IMR-90 (cell line): ENCODE data around the gene FOXF1. TPM values are rescaled to one million over a fixed set of nuclear protein-coding genes. Genes with fewer than 3 reads are reported as not detected.
A peak's percentile ranks its signal among the peaks of the same experiment; 100 is the strongest.

Experiments
- ATAC-seq: fragments of 200-7000 bp; cut with Tn5 transposase; 2 replicates; pipeline ENCODE4 v1.9.1; 2020; ENCODE audit warnings: low read depth, mild to moderate bottlenecking, moderate library complexity
- BruUV-seq: library from RNA; stranded (reverse); fragments of 400-500 nt; replicated peaks from 2 replicates; lab custom pipeline; 2021; lab: Mats Ljungman, UMichigan
- CTCF ChIA-PET: fragments of 300-600 bp; formaldehyde crosslinking; extraction: SDS; loops from one replicate; lab custom pipeline; 2021; ENCODE audit warnings: antibody characterized with exemption; lab: Yijun Ruan, JAX
- POLR2A ChIA-PET: fragments of 300-600 bp; sonication (Branson Sonifier 250); formaldehyde crosslinking; loops from one replicate; lab custom pipeline; 2022; ENCODE audit warnings: antibody characterized with exemption; ENCODE audit not compliant: unreplicated experiment; lab: Charles Lee
- DNase-seq: peaks from one replicate; pipeline ENCODE4 v3.0.0; 2013
- H2AFZ ChIP-seq: replicated peaks from 2 replicates; pipeline ENCODE3; 2013; ENCODE audit warnings: low read length, mild to moderate bottlenecking; ENCODE audit not compliant: poor library complexity
- H2AK5ac ChIP-seq: 2 replicates; pipeline ENCODE4 v1.6.1; 2013; ENCODE audit warnings: low read depth, low read length, inconsistent platforms
- H2AK9ac ChIP-seq: replicated peaks from 2 replicates; pipeline ENCODE3; 2013; ENCODE audit warnings: mild to moderate bottlenecking, low read depth, low read length, moderate library complexity; ENCODE audit not compliant: poor library complexity
- H2BK120ac ChIP-seq: 2 replicates; pipeline ENCODE4 v1.6.1; 2013; ENCODE audit warnings: low read depth, low read length, inconsistent platforms
- H2BK15ac ChIP-seq: 3 replicates; pipeline ENCODE4 v1.6.1; 2013; ENCODE audit warnings: low read depth, low read length, inconsistent platforms
- H2BK20ac ChIP-seq: 2 replicates; pipeline ENCODE4 v1.6.1; 2013; ENCODE audit warnings: low read depth, mild to moderate bottlenecking, inconsistent platforms, low read length, moderate library complexity
- H2BK5ac ChIP-seq: 2 replicates; pipeline ENCODE4 v1.6.1; 2013; ENCODE audit warnings: mild to moderate bottlenecking, low read depth, low read length, inconsistent platforms; ENCODE audit not compliant: poor library complexity, severe bottlenecking
- H3K14ac ChIP-seq: replicated peaks from 2 replicates; pipeline ENCODE4 v1.6.1; 2013; ENCODE audit warnings: low read depth, low read length, inconsistent platforms
- H3K18ac ChIP-seq: 2 replicates; pipeline ENCODE4 v1.6.1; 2013; ENCODE audit warnings: low read depth, low read length, control low read depth
- H3K23ac ChIP-seq: 2 replicates; pipeline ENCODE4 v1.6.1; 2013; ENCODE audit warnings: low read depth, low read length, inconsistent platforms
- H3K27ac ChIP-seq: 2 replicates; pipeline ENCODE4 v1.5.1; 2013; ENCODE audit warnings: mild to moderate bottlenecking, control low read depth, low read length; ENCODE audit not compliant: insufficient read depth
- H3K27me3 ChIP-seq: 2 replicates; pipeline ENCODE4 v1.6.1; 2013; ENCODE audit warnings: low read length; ENCODE audit not compliant: control insufficient read depth, insufficient read depth
- H3K36me3 ChIP-seq: 2 replicates; pipeline ENCODE4 v1.6.1; 2013; ENCODE audit warnings: low read length, mixed read lengths; ENCODE audit not compliant: control insufficient read depth, insufficient read depth
- H3K4ac ChIP-seq: 2 replicates; pipeline ENCODE4 v1.6.1; 2013; ENCODE audit warnings: low read depth, low read length, inconsistent platforms
- H3K4me1 ChIP-seq: 2 replicates; pipeline ENCODE4 v1.6.1; 2013; ENCODE audit warnings: low read length, mixed read lengths; ENCODE audit not compliant: control insufficient read depth, insufficient read depth
- H3K4me2 ChIP-seq: 2 replicates; pipeline ENCODE4 v1.6.1; 2013; ENCODE audit warnings: low read depth, mild to moderate bottlenecking, control low read depth, low read length, moderate library complexity
- H3K4me3 ChIP-seq: 2 replicates; pipeline ENCODE4 v1.5.1; 2013; ENCODE audit warnings: low read depth, mild to moderate bottlenecking, control low read depth, low read length, moderate library complexity; ENCODE audit not compliant: insufficient read depth
- H3K56ac ChIP-seq: 2 replicates; pipeline ENCODE4 v1.6.1; 2013; ENCODE audit warnings: low read length, inconsistent platforms; ENCODE audit not compliant: insufficient read depth; ENCODE audit errors: extremely low read depth
- H3K79me1 ChIP-seq, 2 experiments: 2 replicates each; pipeline ENCODE4 v1.6.1; 2013; ENCODE audit warnings: low read length in 2 of 2, inconsistent platforms in 1 of 2, low read depth in 1 of 2
- H3K9ac ChIP-seq: 2 replicates; pipeline ENCODE4 v1.6.1; 2013; ENCODE audit warnings: low read depth, low read length, control low read depth
- H3K9me1 ChIP-seq: 2 replicates; pipeline ENCODE4 v1.6.1; 2013; ENCODE audit warnings: low read length, inconsistent platforms; ENCODE audit not compliant: insufficient read depth
- H3K9me3 ChIP-seq: 2 replicates; pipeline ENCODE4 v1.6.1; 2013; ENCODE audit warnings: low read length; ENCODE audit not compliant: control insufficient read depth, insufficient read depth
- H4K20me1 ChIP-seq: 2 replicates; pipeline ENCODE4 v1.6.1; 2013; ENCODE audit warnings: low read length, inconsistent platforms; ENCODE audit not compliant: insufficient read depth
- H4K5ac ChIP-seq: 2 replicates; pipeline ENCODE4 v1.6.1; 2013; ENCODE audit warnings: mild to moderate bottlenecking, low read depth, low read length, control low read depth
- H4K8ac ChIP-seq, 2 experiments: 2 replicates each; pipeline ENCODE4 v1.6.1; 2013; ENCODE audit warnings: low read depth in 2 of 2, low read length in 2 of 2, control low read depth in 1 of 2, inconsistent platforms in 1 of 2
- H4K91ac ChIP-seq: 2 replicates; pipeline ENCODE4 v1.6.1; 2013; ENCODE audit warnings: low read depth, low read length, inconsistent platforms; ENCODE audit not compliant: insufficient read depth
- RFX5 ChIP-seq: IDR thresholded peaks from 2 replicates; pipeline ENCODE4 v1.8.0; 2012; ENCODE audit warnings: low read depth, mild to moderate bottlenecking, low read length, moderate library complexity
- WGBS, 2 experiments: methylation state at CpG; one replicate each; pipeline versions ENCODE4 v1.1.5 to v1.1.7; 2013; ENCODE audit warnings: missing lambda C conversion rate in 2 of 2; ENCODE audit not compliant: insufficient read length in 1 of 2; ENCODE audit errors: extremely low coverage in 2 of 2; 5-methylcytosine and 5-hydroxymethylcytosine counted together
- dilution Hi-C: fragments of 300-500 bp; cut with HindIII; formaldehyde crosslinking; loops from one replicate; pipeline ENCODE4 v1.14.3; 2018; ENCODE audit warnings: low sequenced_read_pairs; ENCODE audit not compliant: unreplicated experiment
- in situ Hi-C: fragments of 300-500 bp; cut with MboI; formaldehyde crosslinking; loops from 3 replicates; pipeline ENCODE4 v1.14.3; 2019; ENCODE audit warnings: low sequenced_read_pairs, inconsistent platforms, mixed read lengths
- intact Hi-C: fragments of 100-400 bp; cut with micrococcal nuclease; formaldehyde crosslinking; loops from 2 replicates; pipeline ENCODE4 v1.10.0; 2022
- polyA plus RNA-seq, 3 experiments: library from polyadenylated mRNA; depleted of rRNA; stranded (reverse); fragments of >200 nt; gene quantifications; 2 replicates each; pipeline ENCODE4 v1.2.3, GENCODE V29; 2012; ENCODE audit warnings: low replicate concordance in 1 of 3
- total RNA-seq: library from RNA; depleted of rRNA; stranded (reverse); fragments of >200 nt; gene quantifications from 2 replicates; pipeline ENCODE4 v1.2.3, GENCODE V29; 2012

FOXF1 gene
- total and polyA plus RNA-seq, 2 of the 4 experiments (the other 2 are of a cell fraction) = 2.7 to 33.0 TPM

DNA sequence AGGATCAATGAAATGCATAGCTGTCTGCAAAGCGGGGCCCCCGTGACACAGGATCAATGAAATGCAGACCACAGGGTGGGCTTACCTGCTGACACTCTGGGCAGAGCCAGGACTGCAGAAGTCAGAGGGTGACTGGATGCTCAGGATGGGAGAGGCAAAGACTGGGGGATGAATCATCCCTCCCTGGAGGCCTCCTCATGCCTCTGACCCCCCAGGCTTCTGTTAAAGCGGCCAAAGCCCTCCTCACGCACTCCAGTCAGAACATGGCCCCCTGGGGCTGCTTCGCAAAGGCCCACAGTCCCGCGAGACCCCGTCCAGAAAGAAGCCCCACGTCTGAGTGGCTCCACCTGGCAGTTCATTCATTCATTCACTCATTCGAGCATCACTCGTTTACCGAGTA lies 38.4 kb upstream of the FOXF1 start:
- TF ChIP-seq RFX5 = no peak
- 96% methylated on average over 8 of the region's 12 CpGs; no CpG with 5 or more reads in 1 of the 2 experiments for WGBS, 2 experiments
- H3K27me3 ChIP-seq = no peaks in the 10 kb centered on the region
- no peak overlapping the region for H3K4ac ChIP-seq
- H3K9me3 ChIP-seq = peaks cover 3% of the 10 kb centered on the region; the same call in 1 of the 2 replicates
- dilution Hi-C loops (no loop called here), in situ Hi-C loops (no loop called here), intact Hi-C loops (no loop called here)
- no peak overlapping the region for H2AFZ ChIP-seq
- H4K8ac ChIP-seq = no peak overlapping the region
- CTCF ChIA-PET = no interaction called here
- H3K4me3 ChIP-seq = no peak overlapping the region
- H2AK9ac ChIP-seq = no peak overlapping the region
- no peak overlapping the region for H3K14ac ChIP-seq
- H4K5ac ChIP-seq = no peak overlapping the region
- no peak overlapping the region for H2BK5ac ChIP-seq
- H3K27ac ChIP-seq = no peak overlapping the region
- no peak overlapping the region for H2AK5ac ChIP-seq
- peaks cover 6% of the 10 kb centered on the region for H4K20me1 ChIP-seq
- BruUV-seq = no TSS peak
- no peak overlapping the region for H2BK120ac ChIP-seq
- no peak overlapping the region for H4K91ac ChIP-seq
- H3K23ac ChIP-seq = no peak overlapping the region
- peaks cover 28% of the 10 kb centered on the region for H3K36me3 ChIP-seq
- peak; percentile 55 for DNase-seq
- H3K4me1 ChIP-seq = peaks cover 5% of the 10 kb centered on the region; the same call in 1 of the 2 replicates
- H3K56ac ChIP-seq = no peak overlapping the region
- peaks cover 9% of the 10 kb centered on the region; the same call in 1 of the 2 replicates for H3K9me1 ChIP-seq
- H3K18ac ChIP-seq = no peak overlapping the region
- H2BK15ac ChIP-seq = no peak overlapping the region
- H3K9ac ChIP-seq = no peak overlapping the region
- H3K4me2 ChIP-seq = no peak overlapping the region
- ATAC-seq = peak; percentile 40
- H3K79me1 ChIP-seq = peaks cover 5 to 48% of the 10 kb centered on the region in 2 experiments; a peak in 3 of 4 replicates
- no peak overlapping the region for H2BK20ac ChIP-seq
- POLR2A ChIA-PET = no interaction called here
